Measurements from ENCODE around the gene CARM1. TPM values are rescaled to one million over a fixed set of nuclear protein-coding genes. Genes with fewer than 3 reads are reported as not detected.

Gene CARM1
- total and polyA plus RNA-seq, 2 donors (not counting 3 experiments of a cell fraction or from before 2014, with no cell fraction given): 65.6 to 70.8 TPM

GRCh38 chr19:10896851-10897526, 25.6 kb downstream of the CARM1 start:
- H3K9me1 ChIP-seq (replicated peaks; ENCODE audit: control insufficient read depth, extremely low read depth, insufficient read depth, low read length): no peaks in the 10 kb centered on the region
- no peaks in the 10 kb centered on the region for H3K27me3 ChIP-seq (ENCODE audit: control insufficient read depth in 2 of 2, insufficient read depth in 2 of 2, low read length in 2 of 2)
- FAIRE-seq (no peak), DNase-seq (ENCODE audit: low read depth, low spot score) (no peak)
- H3K27ac ChIP-seq (ENCODE audit: insufficient read depth, low read depth, low read length): no peak overlapping the region
- no peaks in the 10 kb centered on the region for H3K9me3 ChIP-seq (replicated peaks; ENCODE audit: control insufficient read depth, insufficient read depth, low read length)
- no peaks in the 10 kb centered on the region for H4K20me1 ChIP-seq (replicated peaks; ENCODE audit: control insufficient read depth, extremely low read depth, insufficient read depth, low read length)
- intact Hi-C loops (cut with micrococcal nuclease) (no loop called here), dilution Hi-C loops (cut with MboI; ENCODE audit: extremely low pct_ligation_motif_present, low sequenced_read_pairs) (no loop called here)
- no peak overlapping the region for H3K4me2 ChIP-seq (ENCODE audit: insufficient read depth, low read length)
- no peak overlapping the region for H3K9ac ChIP-seq (replicated peaks; ENCODE audit: extremely low read depth, insufficient read depth, low read length)
- TF ChIP-seq POLR2AphosphoS5 (IDR thresholded peaks at IDR 0.05; ENCODE audit: insufficient read depth, low read depth, low read length) (no peak), EZH2 (IDR thresholded peaks at IDR 0.05; ENCODE audit: borderline replicate concordance, low read depth, low read length, severe bottlenecking) (no peak), FOS (IDR thresholded peaks at IDR 0.05; ENCODE audit: borderline replicate concordance, insufficient read depth, low read length) (no peak), MYC (IDR thresholded peaks at IDR 0.05; ENCODE audit: low read depth, low read length) (no peak), GATA2 (IDR thresholded peaks at IDR 0.05; ENCODE audit: insufficient read depth, insufficient read length, low read depth, low read length) (no peak), CTCF (IDR thresholded peaks at IDR 0.05; ENCODE audit: extremely low read depth in 1 of 2, insufficient read depth in 1 of 2, low read depth in 1 of 2, low read length in 2 of 2) (no peak), POLR2A (IDR thresholded peaks at IDR 0.05; ENCODE audit: low read depth, low read length) (no peak), JUN (IDR thresholded peaks at IDR 0.05; ENCODE audit: borderline replicate concordance, insufficient read depth, insufficient read length, low read depth) (no peak)
- TF ChIP-seq, protein P1, sequence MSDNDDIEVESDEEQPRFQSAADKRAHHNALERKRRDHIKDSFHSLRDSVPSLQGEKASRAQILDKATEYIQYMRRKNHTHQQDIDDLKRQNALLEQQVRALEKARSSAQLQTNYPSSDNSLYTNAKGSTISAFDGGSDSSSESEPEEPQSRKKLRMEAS (IDR thresholded peaks at IDR 0.05; ENCODE audit: insufficient read depth, insufficient read length): no peak
- H3K36me3 ChIP-seq (ENCODE audit: control insufficient read depth in 2 of 2, extremely low read depth in 1 of 2, insufficient read depth in 2 of 2, low read length in 2 of 2): no peaks in the 10 kb centered on the region
- H3K79me2 ChIP-seq (ENCODE audit: control insufficient read depth, insufficient read depth, low read length): peaks cover 27% of the 10 kb centered on the region
- ChIA-PET CTCF (interaction anchor here (0.6 to 2.0 kb wide), 4 partner anchors 9 to 39 kb away, joined by 3 to 5 read pairs (median 4); partner anchors contain the start of gene CARM1), POLR2A (no interaction called here)
- H2AFZ ChIP-seq (ENCODE audit: low read depth, low read length): no peak overlapping the region
- no peaks in the 10 kb centered on the region for H3K4me1 ChIP-seq (ENCODE audit: control insufficient read depth, extremely low read depth, insufficient read depth, low read length)
- no peak overlapping the region for H3K4me3 ChIP-seq (replicated peaks in 1 of 3; ENCODE audit: insufficient read depth in 1 of 3, low read depth in 1 of 3, low read length in 3 of 3)
- no TSS peak for BruUV-seq (replicated peaks)
